Erythroblast (primary cell): ENCODE data around the gene PARVA.

Experiments used
- GATA1 ChIP-seq: IDR thresholded peaks from 2 replicates; pipeline ENCODE4 v1.6.1; 2011; ENCODE audit warnings: low read depth, mild to moderate bottlenecking, control low read depth, low read length, moderate library complexity
- POLR2A ChIP-seq: IDR thresholded peaks from 2 replicates; pipeline ENCODE4 v1.6.1; 2011; ENCODE audit warnings: mild to moderate bottlenecking, low read length

GRCh38 chr11:12540075-12540680, 162.8 kb downstream of the PARVA start:
- TF ChIP-seq POLR2A (no peak), GATA1 (no peak)
